GM12878 (cell line): ENCODE measurements around the gene PRM3. TPM values are rescaled to one million over a fixed set of nuclear protein-coding genes. Genes with fewer than 3 reads are reported as not detected.

Source experiments
- CBX3 ChIP-seq: fragments of 200-600 bp; sonication (generic); IDR thresholded peaks from 2 replicates; pipeline ENCODE4 v1.6.1; 2016; ENCODE audit warnings: low read depth, borderline replicate concordance
- CEBPB ChIP-seq, 2 experiments: fragments of 150-350 bp in 1 of 2; IDR thresholded peaks; 2 replicates each; pipeline ENCODE4 v1.6.1; 2012 to 2014; ENCODE audit warnings: low read depth in 2 of 2, low read length in 2 of 2, borderline replicate concordance in 1 of 2, inconsistent platforms in 1 of 2
- POLR2A ChIP-seq: IDR thresholded peaks from 2 replicates; pipeline ENCODE4 v1.6.1; 2011; ENCODE audit warnings: low read depth, mild to moderate bottlenecking, low read length
- RAD21 ChIP-seq: IDR thresholded peaks from 2 replicates; pipeline ENCODE4 v1.6.1; 2011; ENCODE audit warnings: mild to moderate bottlenecking, low read depth, low read length, moderate library complexity; ENCODE audit not compliant: insufficient read depth
- RBBP5 ChIP-seq: fragments of 200-600 bp; sonication (generic); conservative IDR thresholded peaks from 2 replicates; pipeline ENCODE4 v1.6.1; 2016
- SKIL ChIP-seq: fragments of 450-650 bp; IDR thresholded peaks from 2 replicates; pipeline ENCODE4 v1.6.1; 2017; ENCODE audit warnings: mild to moderate bottlenecking, low read depth, inconsistent platforms; ENCODE audit not compliant: poor library complexity, severe bottlenecking
- SREBF2 ChIP-seq: IDR thresholded peaks from 2 replicates; pipeline ENCODE4 v1.6.1; 2012; ENCODE audit warnings: mild to moderate bottlenecking, low read length
- polyA plus RNA-seq, 11 experiments: library from polyadenylated mRNA; depleted of rRNA in 4 of 11; unstranded in 6 of 11; stranded (reverse) in 5 of 11; fragments of >200 nt; fragmentation: Nextera tagmentation in 4 of 11; fragmentation: Illumina TruSeq in 1 of 11; extraction: Ambion mirVana in 4 of 11; extraction: Trizol in 1 of 11; gene quantifications; 1 replicate in 1 of 11; 2 replicates in 10 of 11; pipeline versions ENCODE4 v1.2.1 to v1.2.3, GENCODE V29; 2011 to 2016; ENCODE audit warnings: inconsistent platforms in 2 of 11, missing spikeins in 2 of 11, low read depth in 1 of 11
- total RNA-seq, 4 experiments: library from RNA; depleted of rRNA in 3 of 4; stranded (reverse); fragments of >200 nt in 3 of 4; fragmentation: Illumina TruSeq in 1 of 4; extraction: Trizol in 1 of 4; gene quantifications; 2 replicates each; pipeline versions ENCODE4 v1.2.1 to v1.2.3, GENCODE V29; 2013 to 2021

PRM3 gene
- total and polyA plus RNA-seq, 10 of the 15 experiments (the other 5 are each of a cell fraction or from before 2014, with no cell fraction given), result not detected

- peak; percentile 30 for TF ChIP-seq SKIL
- no peak for TF ChIP-seq CBX3
- TF ChIP-seq CEBPB (IDR thresholded peaks at IDR 0.05; ENCODE audit: borderline replicate concordance in 1 of 2, low read depth in 2 of 2, low read length in 2 of 2), result no peak
- TF ChIP-seq SREBF2, result no peak
- no peak for TF ChIP-seq RBBP5
- TF ChIP-seq POLR2A, result no peak
- TF ChIP-seq RAD21, result 0 out of 2 replicates have a peak, but pooled peaks have one; percentile 20
Observed at GRCh38 chr16:11258553-11259492, 14.6 kb downstream of the PRM3 start (continued).
